Non-pigmented ciliary epithelial cell (primary cell): Measurements from ENCODE around the gene LZTS3.
"Not testable (repeated sequence)": the region's sequence is repeated elsewhere in the genome, so short reads cannot be mapped to it uniquely, and the experiment has no call there.

Source experiments
- DNase-seq: peaks from one replicate; pipeline ENCODE4 v3.0.0-alpha.2; 2010; ENCODE audit warnings: low read depth

LZTS3 gene

GRCh38 chr20:3172933-3173609 lies at the start of gene LZTS3:
TSS of gene LZTS3 (minus strand) at chr20:3173549. CDS start at chr20:3167163, 6,386 bp downstream.
- no peak for DNase-seq

- DNase-seq: no peak
Measured at GRCh38 chr20:3221398-3222226, 48.3 kb upstream of the LZTS3 start.

GRCh38 chr20:3218307-3218988 lies 45.1 kb upstream of the LZTS3 start:
- DNase-seq: no peak

GRCh38 chr20:3215359-3215917 lies 42.1 kb upstream of the LZTS3 start:
- DNase-seq: not testable (repeated sequence)

GRCh38 chr20:3213226-3213625 lies 39.9 kb upstream of the LZTS3 start:
- DNase-seq: no peak

GRCh38 chr20:3210346-3210745 lies 37.0 kb upstream of the LZTS3 start:
- DNase-seq: no peak

- DNase-seq: no peak
Measured at GRCh38 chr20:3209946-3210317, 36.6 kb upstream of the LZTS3 start.

GRCh38 chr20:3209257-3209945 lies 36.1 kb upstream of the LZTS3 start, which contains the start of gene ITPA:
TSS of gene ITPA (plus strand) at chr20:3209498. CDS start at chr20:3209552, 54 bp downstream.
- DNase-seq: no peak

- DNase-seq: no peak
Measured at GRCh38 chr20:3208786-3209256, 35.5 kb upstream of the LZTS3 start.

- DNase-seq: peak; percentile 19
Measured at GRCh38 chr20:3204124-3204794, 30.9 kb upstream of the LZTS3 start, which contains the start of gene DDRGK1. TSS of gene DDRGK1 (minus strand) at chr20:3204682. CDS start at chr20:3204627, 55 bp downstream.

- no peak for DNase-seq
Measured at GRCh38 chr20:3203315-3204123, 30.2 kb upstream of the LZTS3 start.

- no peak for DNase-seq
Measured at GRCh38 chr20:3202965-3203314, 29.6 kb upstream of the LZTS3 start.

- no peak for DNase-seq
Measured at GRCh38 chr20:3199976-3200755, 26.8 kb upstream of the LZTS3 start.

- no peak for DNase-seq
Measured at GRCh38 chr20:3199206-3199605, 25.9 kb upstream of the LZTS3 start.

GRCh38 chr20:3195590-3196237 lies 22.4 kb upstream of the LZTS3 start:
- no peak for DNase-seq

GRCh38 chr20:3194617-3195280 lies 21.4 kb upstream of the LZTS3 start:
- DNase-seq: no peak

GRCh38 chr20:3193806-3194616 lies 20.7 kb upstream of the LZTS3 start:
- no peak for DNase-seq
